ENCODE measurements around the gene ADAP1. TPM values are rescaled to one million over a fixed set of nuclear protein-coding genes. Genes with fewer than 3 reads are reported as not detected.

The ADAP1 gene
- polyA plus RNA-seq, 6 donors from 2014 or later, result 3.3 to 7.0 (median 4.3) TPM

Other genes starting within 250 kb of the ADAP1 start
- gene DNAAF5, start 228.0 kb downstream of the ADAP1 start, polyA plus RNA-seq (ENCODE audit: low read depth in 6 of 6), result 1 to 10 TPM; 1.4 to 4.5 (median 2.3) TPM
- 1 to 10 TPM; 2.9 to 5.9 (median 4.2) TPM for gene PRKAR1B, start 227.4 kb downstream of the ADAP1 start, polyA plus RNA-seq (ENCODE audit: low read depth in 6 of 6)
- 10 to 100 TPM; 38.9 to 93.6 (median 45.5) TPM for gene SUN1, start 122.2 kb downstream of the ADAP1 start, polyA plus RNA-seq (ENCODE audit: low read depth in 6 of 6)
- gene GET4, start 78.1 kb downstream of the ADAP1 start, polyA plus RNA-seq (ENCODE audit: low read depth in 6 of 6), result 10 to 100 TPM in 5 of 6 donors, 1 to 10 TPM in 1; 7.6 to 25.7 (median 16.8) TPM
- gene COX19, start 20.9 kb upstream of the ADAP1 start, polyA plus RNA-seq (ENCODE audit: low read depth in 6 of 6), result 10 to 100 TPM; 22.6 to 34.5 (median 27.0) TPM
- gene CYP2W1, start 28.5 kb upstream of the ADAP1 start, polyA plus RNA-seq (ENCODE audit: low read depth in 6 of 6), result not detected
- gene GPR146, start 89.9 kb upstream of the ADAP1 start, polyA plus RNA-seq (ENCODE audit: low read depth in 6 of 6), result 1 to 10 TPM; 2.0 to 9.7 (median 3.9) TPM
- gene GPER1, start 133.4 kb upstream of the ADAP1 start, polyA plus RNA-seq (ENCODE audit: low read depth in 6 of 6), result under 1 TPM in 3 of 6 donors, not detected in 3; 0.40 to 0.88 (median 0.65) TPM
- gene ZFAND2A, start 205.5 kb upstream of the ADAP1 start, polyA plus RNA-seq (ENCODE audit: low read depth in 6 of 6), result 10 to 100 TPM; 59.3 to 73.5 (median 67.9) TPM

Data from naive B cell (primary cell).